NCI-H748 (cell line): Measurements from ENCODE around the gene SSC5D.
A peak's percentile ranks its signal among the peaks of the same experiment; 100 is the strongest.

Source experiments
- DNase-seq: peaks from one replicate; lab custom pipeline; 2025; ENCODE audit not compliant: unreplicated experiment; lab: John Stamatoyannopoulos, UW

The SSC5D gene

GRCh38 chr19:55472463-55472862 lies 15.8 kb upstream of the SSC5D start:
- DNase-seq: no peak

GRCh38 chr19:55473225-55474012 lies 14.8 kb upstream of the SSC5D start:
- no peak for DNase-seq

- no peak for DNase-seq
Observed at GRCh38 chr19:55474269-55475265, 13.7 kb upstream of the SSC5D start.

GRCh38 chr19:55476100-55476775 lies 12.0 kb upstream of the SSC5D start, which contains the start of gene ZNF628:
ZNF628 (plus strand) TSS chr19:55476617; CDS start chr19:55479911, 3,294 bp downstream.
- DNase-seq: peak; percentile 100

GRCh38 chr19:55477905-55478304 lies 10.3 kb upstream of the SSC5D start:
- no peak for DNase-seq

- DNase-seq: no peak
Observed at GRCh38 chr19:55478364-55478763, 9.9 kb upstream of the SSC5D start.

- DNase-seq: no peak
Observed at GRCh38 chr19:55479045-55479444, 9.2 kb upstream of the SSC5D start.

GRCh38 chr19:55479451-55480230 lies 8.6 kb upstream of the SSC5D start:
- DNase-seq: no peak

GRCh38 chr19:55481148-55481793 lies 7.0 kb upstream of the SSC5D start:
- DNase-seq: no peak

- no peak for DNase-seq
Observed at GRCh38 chr19:55481794-55482155, 6.5 kb upstream of the SSC5D start.

GRCh38 chr19:55482156-55482961 lies 5.9 kb upstream of the SSC5D start:
- no peak for DNase-seq

- DNase-seq: no peak
Observed at GRCh38 chr19:55482967-55483705, 5.1 kb upstream of the SSC5D start.

- no peak for DNase-seq
Observed at GRCh38 chr19:55483706-55484592, 4.3 kb upstream of the SSC5D start.

GRCh38 chr19:55484593-55485438 lies 3.4 kb upstream of the SSC5D start, which contains the start of gene NAT14:
NAT14 (plus strand) TSS chr19:55485188; CDS start chr19:55485709, 521 bp downstream.
- DNase-seq: peak; percentile 89

GRCh38 chr19:55485439-55486011 lies 2.7 kb upstream of the SSC5D start:
- DNase-seq: peak; percentile 40
